Esophagus squamous epithelium (tissue), 5 donors: Measurements from ENCODE around the gene DIAPH3. TPM values are rescaled to one million over a fixed set of nuclear protein-coding genes. Genes with fewer than 3 reads are reported as not detected.

ENCODE experiments used
- DNase-seq: peaks from one replicate; lab custom pipeline; 2025; lab: John Stamatoyannopoulos, UW
- H3K27ac ChIP-seq, 4 donors: fragments of 200-600 bp; sonication (generic); one replicate each; pipeline ENCODE4 v1.5.1; 2016 to 2019; ENCODE audit warnings: mild to moderate bottlenecking in 1 of 4
- H3K27me3 ChIP-seq, 4 donors: fragments of 200-600 bp; sonication (generic); 1 replicate in 3 of 4; 2 replicates in 1 of 4; pipeline versions ENCODE4 v1.5.1 to v1.6.0; 2017 to 2021; ENCODE audit warnings: antibody characterized with exemption in 1 of 4
- H3K36me3 ChIP-seq, 3 donors: fragments of 200-600 bp; sonication (generic); one replicate each; pipeline ENCODE4 v1.5.1; 2016 to 2019
- H3K4me1 ChIP-seq, 3 donors: fragments of 200-600 bp; sonication (generic); one replicate each; pipeline ENCODE4 v1.5.1; 2017 to 2019
- H3K4me3 ChIP-seq, 4 donors: fragments of 200-600 bp; sonication (generic); 1 replicate in 3 of 4; 2 replicates in 1 of 4; pipeline ENCODE4 v1.5.1; 2016 to 2019; ENCODE audit warnings: mild to moderate bottlenecking in 2 of 4, moderate library complexity in 1 of 4
- H3K9me3 ChIP-seq, 3 donors: fragments of 200-600 bp; sonication (generic); one replicate each; pipeline ENCODE4 v1.5.1; 2016 to 2019
- CTCF ChIP-seq, 6 experiments: fragments of 450-650 bp in 4 of 6; fragments of 200-600 bp in 2 of 6; sonication (generic) in 2 of 6; IDR thresholded peaks; one replicate each; pipeline ENCODE4 v1.5.1; 2016 to 2019; ENCODE audit warnings: antibody characterized with exemption in 6 of 6, mild to moderate bottlenecking in 4 of 6, moderate library complexity in 4 of 6
- POLR2A ChIP-seq, 4 donors: fragments of 450-650 bp; IDR thresholded peaks; one replicate each; pipeline ENCODE4 v1.6.1; 2017; ENCODE audit warnings: antibody characterized with exemption in 4 of 4, mild to moderate bottlenecking in 4 of 4, moderate library complexity in 3 of 4
- WGBS, 2 donors: methylation state at CpG; one replicate each; pipeline ENCODE4 v1.1.5; 2018; 5-methylcytosine and 5-hydroxymethylcytosine counted together
- intact Hi-C: fragments of 100-400 bp; cut with DNase I; formaldehyde crosslinking; loops from one replicate; pipeline ENCODE4 v1.15.0; 2022
- total RNA-seq, 4 donors: library from RNA; depleted of rRNA; stranded (reverse); fragments of >200 nt; gene quantifications; one replicate each; pipeline ENCODE4 v1.1.0, GENCODE V29; 2016
- donor health status: DM: yes; HTN: yes; CAD: no.

DIAPH3 gene
- total RNA-seq, 4 donors from 2014 or later, result 2.2 to 11.1 (median 4.0) TPM

DNA sequence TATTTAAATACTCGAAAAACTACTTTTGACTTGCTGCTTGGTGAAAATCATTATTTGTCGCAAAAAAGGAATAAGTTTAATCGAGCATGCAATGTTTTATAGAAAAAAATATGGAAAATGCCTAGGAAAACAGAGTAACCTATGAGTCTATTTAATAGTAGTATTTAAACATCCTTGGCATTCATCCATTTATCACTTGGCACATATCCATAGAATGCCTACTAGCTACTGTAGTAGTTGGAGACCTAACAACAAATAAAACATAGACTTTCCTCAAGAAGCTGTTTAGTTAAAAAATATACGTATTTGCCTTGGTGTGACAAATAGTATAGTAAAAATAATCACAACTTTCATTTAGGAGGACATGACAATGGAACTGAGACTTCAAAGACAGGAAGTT is 302.1 kb downstream of the DIAPH3 start:
- no peaks in the 10 kb centered on the region for H3K4me1 ChIP-seq
- WGBS, 2 donors, result 83 to 84% methylated on average over 4 of the region's 4 CpGs
- DNase-seq, result no peak
- H3K36me3 ChIP-seq, result no peaks in the 10 kb centered on the region
- H3K27ac ChIP-seq, result no peak overlapping the region
- no peak overlapping the region for H3K4me3 ChIP-seq
- no peaks in the 10 kb centered on the region for H3K9me3 ChIP-seq
- TF ChIP-seq CTCF (IDR thresholded peaks at IDR 0.05), result no peak
- TF ChIP-seq POLR2A (IDR thresholded peaks at IDR 0.05), result no peak
- no peaks in the 10 kb centered on the region for H3K27me3 ChIP-seq
- intact Hi-C loops, result no loop called here

DNA sequence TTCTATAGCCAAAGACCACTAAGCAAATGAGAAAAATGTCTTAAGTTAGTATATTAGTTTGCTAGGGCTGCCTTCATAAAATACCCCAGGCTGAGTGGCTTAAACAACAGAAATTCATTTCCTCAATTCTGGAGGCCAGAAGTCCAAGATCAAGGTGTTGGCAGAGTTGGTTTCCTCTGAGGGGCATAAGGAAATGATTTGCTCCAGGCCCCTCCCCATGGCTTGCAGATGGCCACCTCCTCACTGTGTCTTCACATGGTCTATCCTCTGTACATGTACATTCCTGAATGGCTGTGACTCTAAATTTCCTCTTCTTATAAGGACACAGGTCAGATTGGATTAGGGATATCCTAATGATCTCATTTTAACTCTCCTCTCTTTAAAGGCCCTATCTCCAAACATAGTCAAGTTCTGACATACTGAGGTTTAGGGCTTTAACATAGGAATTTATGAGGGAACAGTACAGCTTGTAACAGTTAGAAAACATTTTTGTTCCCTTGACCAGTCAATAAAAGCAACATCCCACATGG is 307.4 kb downstream of the DIAPH3 start:
- Histone ChIP-seq H3K36me3 (no peaks in the 10 kb centered on the region), H3K27ac (no peak overlapping the region), H3K4me1 (no peaks in the 10 kb centered on the region), H3K4me3 (no peak overlapping the region), H3K9me3 (no peaks in the 10 kb centered on the region), H3K27me3 (no peaks in the 10 kb centered on the region)
- DNase-seq, result no peak
- TF ChIP-seq CTCF (IDR thresholded peaks at IDR 0.05), result no peak
- no peak for TF ChIP-seq POLR2A (IDR thresholded peaks at IDR 0.05)
- intact Hi-C loops, result no loop called here

DNA sequence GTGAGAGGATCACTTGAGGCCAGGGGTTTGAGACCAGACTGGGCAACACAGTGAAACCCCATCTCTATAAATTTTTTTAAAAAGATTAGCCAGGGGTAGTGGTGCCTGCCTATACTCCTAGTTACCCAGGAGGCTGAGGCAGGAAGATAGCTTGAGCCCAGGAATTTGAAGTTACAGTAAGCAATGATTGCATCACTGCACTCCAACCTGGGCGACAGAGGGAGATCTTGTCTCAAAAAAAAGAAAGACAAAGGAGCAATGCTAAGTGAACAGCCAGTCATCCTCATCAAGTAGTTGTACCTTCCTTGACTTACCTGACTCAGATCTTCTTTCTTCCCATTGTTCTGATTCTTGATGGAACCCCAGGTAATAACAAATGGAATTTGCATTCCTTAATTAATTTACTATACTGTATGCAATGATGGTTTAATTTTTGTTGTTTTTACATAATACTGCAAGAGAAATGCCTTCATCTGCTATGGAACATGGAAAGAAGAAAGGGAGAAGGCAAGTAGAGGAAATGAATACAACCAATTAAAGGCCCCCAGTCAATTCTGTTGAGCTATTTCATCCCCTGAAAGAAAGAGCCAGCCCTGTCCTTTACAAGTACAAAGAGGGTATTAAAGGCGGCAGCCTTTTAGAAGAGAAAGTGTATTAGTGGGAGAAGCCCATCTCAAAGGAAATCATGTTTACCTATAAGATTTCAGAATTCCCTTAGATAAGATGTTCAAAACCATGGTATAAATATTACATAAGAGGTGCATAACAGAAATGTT is 316.7 kb downstream of the DIAPH3 start:
- Histone ChIP-seq H3K4me1 (no peaks in the 10 kb centered on the region), H3K27me3 (no peaks in the 10 kb centered on the region), H3K4me3 (no peak overlapping the region), H3K36me3 (no peaks in the 10 kb centered on the region), H3K27ac (no peak overlapping the region), H3K9me3 (no peaks in the 10 kb centered on the region)
- intact Hi-C loops, result no loop called here
- no peak for TF ChIP-seq POLR2A (IDR thresholded peaks at IDR 0.05)
- TF ChIP-seq CTCF (IDR thresholded peaks at IDR 0.05), result no peak
- no peak for DNase-seq
- WGBS, 2 donors, result 83 to 95% methylated on average over 2 of the region's 2 CpGs

DNA sequence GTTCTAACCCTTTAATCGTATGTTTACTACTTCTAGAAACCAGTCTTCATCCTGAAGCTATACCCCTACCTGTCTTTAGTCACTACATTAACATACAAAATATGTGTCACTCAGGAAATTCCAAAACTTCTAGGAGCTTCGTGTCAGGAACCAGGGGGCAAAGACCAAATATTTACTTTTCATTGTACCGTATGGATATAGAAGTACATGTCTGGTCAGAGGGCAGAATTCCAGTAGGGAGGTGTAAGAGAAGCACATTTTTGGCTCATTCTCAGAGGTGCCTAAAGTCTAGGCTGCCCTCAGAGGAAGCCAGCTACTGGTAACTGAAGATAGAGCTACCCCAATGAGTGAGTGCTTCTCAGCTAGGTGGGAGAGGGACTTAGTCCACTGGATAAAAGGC is 320.7 kb downstream of the DIAPH3 start:
- Histone ChIP-seq H3K4me1 (no peaks in the 10 kb centered on the region), H3K4me3 (no peak overlapping the region), H3K27me3 (no peaks in the 10 kb centered on the region), H3K9me3 (no peaks in the 10 kb centered on the region), H3K36me3 (no peaks in the 10 kb centered on the region), H3K27ac (no peak overlapping the region)
- 77 to 85% methylated on average over 3 of the region's 3 CpGs for WGBS, 2 donors
- intact Hi-C loops, result no loop called here
- no peak for TF ChIP-seq POLR2A (IDR thresholded peaks at IDR 0.05)
- no peak for TF ChIP-seq CTCF (IDR thresholded peaks at IDR 0.05)
- no peak for DNase-seq

GRCh38 chr13:59842507-59842906 is 321.2 kb downstream of the DIAPH3 start:
- TF ChIP-seq CTCF (IDR thresholded peaks at IDR 0.05), result no peak
- TF ChIP-seq POLR2A (IDR thresholded peaks at IDR 0.05), result no peak
- 92 to 98% methylated on average over 3 to 4 of the region's 4 CpGs for WGBS, 2 donors
- Histone ChIP-seq H3K9me3 (no peaks in the 10 kb centered on the region), H3K4me3 (no peak overlapping the region), H3K36me3 (no peaks in the 10 kb centered on the region), H3K27ac (no peak overlapping the region), H3K4me1 (no peaks in the 10 kb centered on the region), H3K27me3 (no peaks in the 10 kb centered on the region)
- no peak for DNase-seq
- intact Hi-C loops, result no loop called here
